ENCODE results near the gene SEC14L2. TPM values are rescaled to one million over a fixed set of nuclear protein-coding genes. Genes with fewer than 3 reads are reported as not detected.

Gene SEC14L2
- total and polyA plus RNA-seq, 2 of the 8 experiments (the other 6 are each of a cell fraction or from before 2014, with no cell fraction given), result 2.8 to 3.2 TPM

GRCh38 chr22:30393885-30394284 is 2.9 kb upstream of the SEC14L2 start:
- Histone ChIP-seq H3K27me3 (replicated peaks in 1 of 4; ENCODE audit: control insufficient read depth in 3 of 4, extremely low read depth in 1 of 4, insufficient read depth in 3 of 4, low read length in 3 of 4) (peaks cover 2 to 14% (median 8%) of the 10 kb centered on the region in 4 experiments; a peak in 6 of 7 replicates), H3K4ac (replicated peaks; ENCODE audit: insufficient read length, low read depth, low read length) (no peak overlapping the region), H3K4me1 (replicated peaks in 1 of 4; ENCODE audit: control insufficient read depth in 3 of 4, insufficient read depth in 4 of 4, low read length in 3 of 4) (peaks cover 2 to 16% (median 9%) of the 10 kb centered on the region in 4 experiments), H4K5ac (ENCODE audit: insufficient read length, low read depth, low read length) (no peak overlapping the region), H4K20me1 (replicated peaks in 1 of 2; ENCODE audit: control insufficient read depth in 1 of 2, insufficient read depth in 2 of 2, low read length in 2 of 2) (peaks cover 0 to 5% of the 10 kb centered on the region in 2 experiments), H3K18ac (ENCODE audit: extremely low read depth, low read length) (no peak overlapping the region), H3K23ac (ENCODE audit: insufficient read length) (no peak overlapping the region), H4K91ac (replicated peaks; ENCODE audit: insufficient read length, low read length) (no peak overlapping the region), H3K4me2 (ENCODE audit: insufficient read depth in 1 of 2, low read depth in 2 of 2, low read length in 2 of 2) (no peak overlapping the region), H2BK15ac (ENCODE audit: low read length) (no peak overlapping the region), H4K8ac (ENCODE audit: extremely low read depth, insufficient read depth, low read length) (no peak overlapping the region), H3K36me3 (ENCODE audit: control insufficient read depth in 2 of 4, insufficient read depth in 4 of 4, low read length in 3 of 4) (no peaks in the 10 kb centered on the region), H3K27ac (ENCODE audit: low read depth, low read length) (no peak overlapping the region), H2AFZ (ENCODE audit: low read length) (no peak overlapping the region), H2AK5ac (ENCODE audit: low read depth, low read length) (no peak overlapping the region), H2BK120ac (replicated peaks; ENCODE audit: low read depth, low read length) (no peak overlapping the region), H3K4me3 (ENCODE audit: extremely low read depth in 1 of 4, insufficient read depth in 2 of 4, low read depth in 3 of 4, low read length in 4 of 4) (no peak overlapping the region), H2BK12ac (ENCODE audit: low read depth, low read length) (no peak overlapping the region), H3K79me2 (ENCODE audit: control insufficient read depth in 1 of 2, insufficient read depth in 2 of 2, low read length in 2 of 2) (no peaks in the 10 kb centered on the region), H3K56ac (replicated peaks; ENCODE audit: insufficient read length, low read depth, low read length) (no peak overlapping the region), H3K9ac (replicated peaks in 1 of 4; ENCODE audit: extremely low read depth in 1 of 4, low read depth in 3 of 4, low read length in 3 of 4) (no peak overlapping the region), H3K79me1 (ENCODE audit: low read depth, low read length) (no peaks in the 10 kb centered on the region), H3K9me3 (ENCODE audit: insufficient read depth in 2 of 2, low read depth in 1 of 2, low read length in 1 of 2) (peaks cover 9% of the 10 kb centered on the region in 2 experiments), H2BK20ac (ENCODE audit: low read length) (no peak overlapping the region), H2BK5ac (ENCODE audit: low read depth, low read length) (no peak overlapping the region), H3K23me2 (ENCODE audit: low read depth, low read length) (peaks cover 8% of the 10 kb centered on the region; the same call in 1 of the 2 replicates), H3K14ac (ENCODE audit: insufficient read length) (no peak overlapping the region)
- POLR2A ChIA-PET (ENCODE audit: partially characterized antibody), result interaction anchor here (1.3 kb wide), 2 partner anchors 8 to 14 kb away, joined by 3 to 4 read pairs; no protein-coding TSS in a partner anchor
- TF ChIP-seq KDM1A (IDR thresholded peaks at IDR 0.05; ENCODE audit: borderline replicate concordance, low read length) (peak; percentile 83; the same call in 1 of the 2 replicates), HDAC6 (IDR thresholded peaks at IDR 0.05; ENCODE audit: low read depth, low read length) (no peak), PHF8 (conservative IDR thresholded peaks at IDR 0.05; ENCODE audit: low read depth, low read length) (no peak), MAFK (IDR thresholded peaks at IDR 0.05; ENCODE audit: low read depth, low read length) (no peak)
- 93% methylated on average over 3 of the region's 3 CpGs; no CpG with 5 or more reads in 1 of the 2 experiments for WGBS, 2 experiments (ENCODE audit: extremely low coverage in 1 of 2, insufficient coverage in 1 of 2, insufficient read length in 1 of 2, insufficient replicate concordance in 2 of 2, low coverage in 1 of 2, low lambda C conversion rate in 2 of 2, missing lambda C conversion rate in 1 of 2)
- CTCF ChIA-PET (ENCODE audit: partially characterized antibody), result interaction anchor here (1.4 to 12.0 kb wide), 2 partner anchors 13 to 33 kb away, joined by 3 to 164 read pairs; partner anchors contain the start of gene MTFP1
- FAIRE-seq (no peak), DNase-seq (ENCODE audit: low read depth in 1 of 2, low spot score in 2 of 2) (no peak)
